GM12874 (cell line): ENCODE data around the gene TRIM24.

Experiments used
- TF ChIP-seq, protein P1 (sequence below): IDR thresholded peaks from 2 replicates; pipeline ENCODE4 v1.5.1; 2011; ENCODE audit warnings: low read depth, mild to moderate bottlenecking, control low read depth, low read length, moderate library complexity; ENCODE audit not compliant: insufficient read depth

The TRIM24 gene

DNA sequence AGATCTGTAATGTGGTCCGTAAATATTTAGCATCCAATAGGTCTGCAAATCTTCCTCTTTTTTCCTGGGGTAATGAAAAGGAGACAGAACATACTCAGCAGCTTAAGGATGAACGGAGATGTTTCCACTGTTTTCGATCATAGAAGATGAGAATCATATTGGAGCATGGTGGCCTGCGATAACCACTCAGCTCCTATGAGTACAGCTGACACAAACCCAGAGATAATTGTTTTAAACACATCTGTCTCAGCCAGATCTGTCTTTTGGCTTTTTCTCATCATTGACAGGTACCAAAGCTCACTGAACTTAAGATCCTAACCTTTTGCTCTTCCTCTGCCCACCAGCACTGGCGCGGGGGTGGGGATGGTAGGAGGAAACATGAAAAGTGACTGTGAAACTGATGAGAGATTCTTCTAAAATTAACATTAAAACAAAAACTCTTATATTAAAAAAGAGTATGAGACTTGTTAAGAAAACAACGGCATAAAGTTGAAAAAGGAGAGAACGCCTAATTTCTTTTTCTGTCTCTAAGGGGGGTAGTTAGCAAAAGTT lies 170.1 kb downstream of the TRIM24 start:
- TF ChIP-seq, protein P1, sequence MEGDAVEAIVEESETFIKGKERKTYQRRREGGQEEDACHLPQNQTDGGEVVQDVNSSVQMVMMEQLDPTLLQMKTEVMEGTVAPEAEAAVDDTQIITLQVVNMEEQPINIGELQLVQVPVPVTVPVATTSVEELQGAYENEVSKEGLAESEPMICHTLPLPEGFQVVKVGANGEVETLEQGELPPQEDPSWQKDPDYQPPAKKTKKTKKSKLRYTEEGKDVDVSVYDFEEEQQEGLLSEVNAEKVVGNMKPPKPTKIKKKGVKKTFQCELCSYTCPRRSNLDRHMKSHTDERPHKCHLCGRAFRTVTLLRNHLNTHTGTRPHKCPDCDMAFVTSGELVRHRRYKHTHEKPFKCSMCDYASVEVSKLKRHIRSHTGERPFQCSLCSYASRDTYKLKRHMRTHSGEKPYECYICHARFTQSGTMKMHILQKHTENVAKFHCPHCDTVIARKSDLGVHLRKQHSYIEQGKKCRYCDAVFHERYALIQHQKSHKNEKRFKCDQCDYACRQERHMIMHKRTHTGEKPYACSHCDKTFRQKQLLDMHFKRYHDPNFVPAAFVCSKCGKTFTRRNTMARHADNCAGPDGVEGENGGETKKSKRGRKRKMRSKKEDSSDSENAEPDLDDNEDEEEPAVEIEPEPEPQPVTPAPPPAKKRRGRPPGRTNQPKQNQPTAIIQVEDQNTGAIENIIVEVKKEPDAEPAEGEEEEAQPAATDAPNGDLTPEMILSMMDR: no peak

DNA sequence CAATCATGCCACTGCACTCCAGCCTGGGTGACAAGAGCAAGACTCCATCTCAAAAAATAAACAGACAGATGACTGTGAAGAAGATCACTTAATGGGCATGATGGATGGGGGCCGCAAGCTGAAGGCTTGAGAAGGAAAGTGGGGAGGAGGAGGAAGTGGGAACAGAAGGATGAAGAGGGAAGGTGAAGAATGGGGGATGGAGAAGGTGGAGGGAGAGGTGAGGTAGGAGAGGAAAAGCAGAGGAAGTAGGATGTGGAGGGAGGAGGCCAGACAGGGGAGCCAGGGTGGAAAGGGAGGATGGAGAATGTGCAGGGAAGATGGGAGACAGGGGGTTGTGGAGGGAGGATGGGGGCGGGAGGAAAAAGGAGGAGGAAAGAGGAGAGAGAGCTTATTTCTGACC lies 172.3 kb downstream of the TRIM24 start:
- TF ChIP-seq, protein P1: no peak

DNA sequence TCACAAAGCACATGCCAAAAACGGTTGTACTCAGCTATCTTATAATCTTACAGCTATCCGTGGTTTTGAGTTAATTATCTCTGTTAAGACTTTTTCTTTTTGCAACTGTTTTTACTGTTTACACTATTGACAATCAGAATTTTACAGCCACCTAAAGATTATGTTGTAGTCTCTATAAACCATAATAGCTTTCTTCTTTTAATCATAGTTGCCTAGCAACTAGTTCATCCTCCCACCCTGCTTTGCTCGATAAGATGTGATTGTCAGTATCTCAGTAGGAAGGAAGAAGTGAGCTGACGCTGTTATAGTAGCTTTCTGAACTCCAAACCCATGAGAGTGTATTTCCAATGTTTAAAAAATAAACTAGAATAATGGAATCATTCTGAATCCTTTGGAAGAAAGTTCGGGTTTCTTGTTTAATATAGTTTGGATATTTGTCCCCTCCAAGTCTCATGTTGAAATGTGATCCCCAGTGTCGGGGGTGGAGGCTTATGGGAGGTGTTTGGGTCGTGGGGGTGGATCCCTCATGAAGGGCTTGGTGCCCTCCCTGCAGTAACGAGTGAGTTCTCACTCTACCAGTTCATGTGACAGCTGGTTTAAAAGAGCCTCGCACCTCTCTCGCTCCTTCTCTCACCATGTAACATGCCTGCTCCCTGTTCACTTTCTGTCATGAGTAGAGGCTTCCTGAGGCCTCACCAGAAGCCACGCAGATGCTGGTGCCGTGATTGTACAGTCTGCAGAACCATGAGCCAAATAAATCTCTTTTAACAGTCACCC lies 173.0 kb downstream of the TRIM24 start:
- TF ChIP-seq, protein P1: no peak
